DOHH2 (cell line): ENCODE results near the gene BAG5.

ENCODE experiments used
- CTCF ChIP-seq: fragments of 200-600 bp; sonication (generic); IDR thresholded peaks from one replicate; pipeline ENCODE4 v1.5.1; 2014; ENCODE audit warnings: antibody characterized with exemption, mild to moderate bottlenecking, low read depth, low read length; ENCODE audit not compliant: poor library complexity, severe bottlenecking
- EZH2phosphoT487 ChIP-seq: fragments of 200-600 bp; sonication (generic); IDR thresholded peaks from 2 replicates; pipeline ENCODE4 v1.6.1; 2017; ENCODE audit warnings: borderline replicate concordance, mild to moderate bottlenecking, antibody characterized with exemption, low read length, moderate library complexity, mixed read lengths

DNA sequence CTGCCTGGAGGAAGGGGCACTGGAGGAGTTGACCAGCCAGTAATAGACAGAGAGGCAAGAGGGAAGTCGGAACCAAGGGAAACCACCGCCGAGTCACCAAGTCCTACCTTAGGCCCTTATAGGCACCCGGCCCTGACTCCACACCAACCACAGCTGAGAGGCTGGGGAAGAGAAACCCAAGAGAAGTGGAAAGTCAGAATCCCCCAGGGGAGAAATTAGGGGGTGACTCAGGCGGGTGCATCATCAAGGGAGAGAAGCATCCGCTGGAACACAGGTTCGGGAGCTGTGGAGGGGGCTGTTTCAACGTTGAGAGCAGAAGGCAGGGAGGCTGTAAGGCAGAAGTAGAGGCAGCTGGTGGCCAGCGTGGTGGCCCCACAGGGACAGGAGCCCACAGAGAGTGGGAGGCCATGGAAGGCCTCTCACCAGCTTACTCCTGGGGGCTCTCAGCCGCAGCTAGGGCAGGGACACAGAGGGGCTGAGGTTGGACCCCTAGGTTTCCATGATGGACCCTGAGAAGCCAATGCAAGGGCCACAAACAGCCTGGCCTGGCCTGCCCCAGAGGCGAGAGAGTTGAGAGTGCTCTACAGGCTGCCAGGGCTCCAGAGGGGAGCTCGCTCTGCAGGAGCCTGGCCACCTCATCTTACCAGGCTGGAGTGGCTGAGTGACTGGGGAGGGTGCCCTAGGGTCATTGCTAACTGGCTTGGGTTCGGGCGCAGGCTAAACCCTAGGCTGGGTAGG, 34.9 kb downstream of the BAG5 start:
- TF ChIP-seq CTCF (no peak), EZH2phosphoT487 (no peak)
